Measurements from ENCODE around the gene ADARB2.
"Not testable (repeated sequence)": the region's sequence is repeated elsewhere in the genome, so short reads cannot be mapped to it uniquely, and the experiment has no call there.

The ADARB2 gene

GRCh38 chr10:1230138-1230537, 507.2 kb downstream of the ADARB2 start:
- no peak for DNase-seq (ENCODE audit: low spot score)
- no peak for TF ChIP-seq CTCF (IDR thresholded peaks at IDR 0.05; ENCODE audit: borderline replicate concordance, control extremely low read depth, extremely low read depth, insufficient read depth, missing control alignments)
- in situ Hi-C loops (cut with MboI; ENCODE audit: low sequenced_read_pairs, unreplicated experiment) = no loop called here

GRCh38 chr10:1229574-1229973, 507.8 kb downstream of the ADARB2 start:
- no peak for TF ChIP-seq CTCF (IDR thresholded peaks at IDR 0.05; ENCODE audit: borderline replicate concordance, control extremely low read depth, extremely low read depth, insufficient read depth, missing control alignments)
- in situ Hi-C loops (cut with MboI; ENCODE audit: low sequenced_read_pairs, unreplicated experiment) = no loop called here
- no peak for DNase-seq (ENCODE audit: low spot score)

GRCh38 chr10:1229116-1229515, 508.2 kb downstream of the ADARB2 start:
- DNase-seq (ENCODE audit: low spot score) = no peak
- in situ Hi-C loops (cut with MboI; ENCODE audit: low sequenced_read_pairs, unreplicated experiment) = no loop called here
- no peak for TF ChIP-seq CTCF (IDR thresholded peaks at IDR 0.05; ENCODE audit: borderline replicate concordance, control extremely low read depth, extremely low read depth, insufficient read depth, missing control alignments)

- TF ChIP-seq CTCF (IDR thresholded peaks at IDR 0.05; ENCODE audit: borderline replicate concordance, control extremely low read depth, extremely low read depth, insufficient read depth, missing control alignments) = no peak
- no peak for DNase-seq (ENCODE audit: low spot score)
- in situ Hi-C loops (cut with MboI; ENCODE audit: low sequenced_read_pairs, unreplicated experiment) = no loop called here
These were observed 508.8 kb downstream of the ADARB2 start for GRCh38 chr10:1228467-1228975.

GRCh38 chr10:1227510-1228402, 509.6 kb downstream of the ADARB2 start:
- no peak for TF ChIP-seq CTCF (IDR thresholded peaks at IDR 0.05; ENCODE audit: borderline replicate concordance, control extremely low read depth, extremely low read depth, insufficient read depth, missing control alignments)
- in situ Hi-C loops (cut with MboI; ENCODE audit: low sequenced_read_pairs, unreplicated experiment) = no loop called here
- no peak for DNase-seq (ENCODE audit: low spot score)

GRCh38 chr10:1226907-1227306, 510.4 kb downstream of the ADARB2 start:
- in situ Hi-C loops (cut with MboI; ENCODE audit: low sequenced_read_pairs, unreplicated experiment); DNase-seq (ENCODE audit: low spot score): not testable (repeated sequence)

GRCh38 chr10:1219874-1220273, 517.5 kb downstream of the ADARB2 start:
- in situ Hi-C loops (cut with MboI; ENCODE audit: low sequenced_read_pairs, unreplicated experiment); DNase-seq (ENCODE audit: low spot score): not testable (repeated sequence)

All from GM13976 (cell line).